HCT116 (cell line): ENCODE data around the gene STAMBP. TPM values are rescaled to one million over a fixed set of nuclear protein-coding genes. Genes with fewer than 3 reads are reported as not detected.

Experiments
- ATAC-seq: fragments of 200-7000 bp; cut with Tn5 transposase; 2 replicates; pipeline ENCODE4 v1.9.1; 2020; ENCODE audit warnings: mild to moderate bottlenecking, moderate library complexity
- BruUV-seq: library from RNA; stranded (reverse); fragments of 400-500 nt; replicated peaks from 2 replicates; lab custom pipeline; 2021; lab: Mats Ljungman, UMichigan
- CTCF ChIA-PET: fragments of 300-600 bp; sonication (Branson Sonifier 250); formaldehyde crosslinking; loops from one replicate; lab custom pipeline; 2021; ENCODE audit warnings: antibody characterized with exemption; lab: Charles Lee
- POLR2A ChIA-PET: fragments of 300-600, 350-600 bp; sonication (Branson Sonifier 250); formaldehyde crosslinking; loops from one replicate; lab custom pipeline; 2021; ENCODE audit warnings: antibody characterized with exemption; lab: Charles Lee
- RAD21 ChIA-PET, 2 experiments: fragments of 300-600 bp; sonication (Branson Sonifier 250); formaldehyde crosslinking; loops; one replicate each; lab custom pipeline; 2023; ENCODE audit warnings: low total read pairs in 2 of 2; ENCODE audit not compliant: uncharacterized antibody in 2 of 2, unreplicated experiment in 2 of 2, low non-redundant PET in 1 of 2; lab: Charles Lee
- DNase-seq: peaks from one replicate; pipeline ENCODE4 v3.0.0-alpha.2; 2010; ENCODE audit warnings: low read depth, low spot score
- H2AFZ ChIP-seq: fragments of 200-600 bp; shearing (Covaris generic), sonication (generic); 2 replicates; pipeline ENCODE4 v1.6.1; 2017; ENCODE audit warnings: low read depth, mixed run types, mixed read lengths, antibody characterized with exemption, low read length; ENCODE audit not compliant: poor library complexity, severe bottlenecking
- H3K27ac ChIP-seq: 2 replicates; pipeline ENCODE4 v1.5.1; 2012; ENCODE audit warnings: low read depth, low read length
- H3K27me3 ChIP-seq: fragments of 200-600 bp; sonication (generic); 2 replicates; pipeline ENCODE4 v1.6.1; 2016; ENCODE audit warnings: mixed run types, low read length, mixed read lengths; ENCODE audit not compliant: insufficient read depth
- H3K36me3 ChIP-seq, 2 experiments: fragments of 200-500 bp in 1 of 2; fragments of 200-600 bp in 1 of 2; sonication (Bioruptor generic) in 1 of 2; sonication (generic) in 1 of 2; 2 replicates each; pipeline versions ENCODE4 v1.5.1 to v1.6.1; 2014 to 2016; ENCODE audit warnings: low read length in 2 of 2, inconsistent platforms in 1 of 2, mixed read lengths in 1 of 2, mixed run types in 1 of 2; ENCODE audit not compliant: insufficient read depth in 2 of 2, control insufficient read depth in 1 of 2
- H3K4me1 ChIP-seq, 2 experiments: fragments of 200-600 bp in 1 of 2; sonication (generic) in 1 of 2; 2 replicates each; pipeline versions ENCODE4 v1.5.1 to v1.6.1; 2012 to 2017; ENCODE audit warnings: low read length in 2 of 2, inconsistent platforms in 1 of 2, mild to moderate bottlenecking in 1 of 2, mixed read lengths in 1 of 2, mixed run types in 1 of 2, moderate library complexity in 1 of 2; ENCODE audit not compliant: insufficient read depth in 2 of 2, control insufficient read depth in 1 of 2
- H3K4me2 ChIP-seq: fragments of 200-600 bp; sonication (generic); 2 replicates; pipeline ENCODE4 v1.6.1; 2017; ENCODE audit warnings: mixed run types, low read length, mixed read lengths
- H3K4me3 ChIP-seq, 2 experiments: fragments of 200-600 bp in 1 of 2; sonication (generic) in 1 of 2; replicated peaks in 1 of 2; 2 replicates each; pipeline ENCODE4 v1.5.1; 2011 to 2016; ENCODE audit warnings: low read length in 2 of 2, control low read depth in 1 of 2, low read depth in 1 of 2, mild to moderate bottlenecking in 1 of 2, mixed read lengths in 1 of 2, mixed run types in 1 of 2
- H3K79me2 ChIP-seq: fragments of 200-600 bp; sonication (generic); 2 replicates; pipeline ENCODE4 v1.6.1; 2017; ENCODE audit warnings: mild to moderate bottlenecking, mixed run types, low read length, moderate library complexity, mixed read lengths; ENCODE audit not compliant: insufficient read depth
- H3K9ac ChIP-seq: fragments of 200-600 bp; sonication (generic); 2 replicates; pipeline ENCODE4 v1.6.1; 2016; ENCODE audit warnings: low read length, mixed read lengths
- H3K9me2 ChIP-seq: fragments of 200-600 bp; sonication (generic), shearing (Covaris generic); 2 replicates; pipeline ENCODE4 v1.6.1; 2017; ENCODE audit warnings: mixed run types, mild to moderate bottlenecking, moderate library complexity; ENCODE audit not compliant: insufficient read depth
- H3K9me3 ChIP-seq, 2 experiments: fragments of 200-500 bp in 1 of 2; fragments of 200-600 bp in 1 of 2; sonication (Bioruptor generic) in 1 of 2; sonication (generic) in 1 of 2; 2 replicates each; pipeline ENCODE4 v1.6.1; 2014 to 2017; ENCODE audit warnings: low read length in 2 of 2, mixed read lengths in 2 of 2, inconsistent platforms in 1 of 2, low read depth in 1 of 2, mild to moderate bottlenecking in 1 of 2, mixed run types in 1 of 2, moderate library complexity in 1 of 2; ENCODE audit not compliant: control insufficient read depth in 1 of 2, insufficient read depth in 1 of 2
- H4K20me1 ChIP-seq: fragments of 200-600 bp; sonication (generic), shearing (Covaris generic); 2 replicates; pipeline ENCODE4 v1.6.1; 2017; ENCODE audit warnings: mixed run types, mild to moderate bottlenecking, moderate library complexity; ENCODE audit not compliant: insufficient read depth
- CEBPB ChIP-seq: IDR thresholded peaks from 2 replicates; pipeline ENCODE4 v1.6.1; 2012; ENCODE audit warnings: low read depth
- ELF1 ChIP-seq: IDR thresholded peaks from 2 replicates; pipeline ENCODE4 v1.6.1; 2012; ENCODE audit warnings: low read depth, borderline replicate concordance
- EZH2phosphoT487 ChIP-seq: fragments of 200-600 bp; IDR thresholded peaks from 2 replicates; pipeline ENCODE4 v1.6.1; 2018; ENCODE audit warnings: antibody characterized with exemption, borderline replicate concordance
- FOSL1 ChIP-seq: IDR thresholded peaks from 2 replicates; pipeline ENCODE4 v1.6.1; 2012; ENCODE audit warnings: low read depth
- JUND ChIP-seq: IDR thresholded peaks from 2 replicates; pipeline ENCODE4 v1.6.1; 2012
- SP1 ChIP-seq: IDR thresholded peaks from 2 replicates; pipeline ENCODE4 v1.6.1; 2012; ENCODE audit warnings: low read depth
- TCF7L2 ChIP-seq: IDR thresholded peaks from 2 replicates; pipeline ENCODE4 v1.7.0; 2011; ENCODE audit warnings: borderline replicate concordance, inconsistent platforms; ENCODE audit not compliant: insufficient read depth, insufficient read length; ENCODE audit errors: extremely low read depth
- YY1 ChIP-seq: IDR thresholded peaks from 2 replicates; pipeline ENCODE4 v1.6.1; 2011; ENCODE audit warnings: low read length, low read depth, moderate library complexity, mild to moderate bottlenecking; ENCODE audit not compliant: insufficient replicate concordance; ENCODE audit errors: extremely low read depth
- ZFX ChIP-seq: fragments of 450-650 bp; IDR thresholded peaks from 2 replicates; pipeline ENCODE4 v1.6.1; 2017
- intact Hi-C: fragments of 100-400 bp; cut with micrococcal nuclease; formaldehyde crosslinking; loops from 2 replicates; pipeline ENCODE4 v1.10.0; 2022
- total RNA-seq: library from RNA; stranded (reverse); gene quantifications from one replicate; pipeline ENCODE4 v1.2.1, GENCODE V29; 2021; ENCODE audit not compliant: unreplicated experiment

The STAMBP gene
- total RNA-seq, 1 experiment from 2014 or later: 45.2 TPM

- no peak for TF ChIP-seq SP1
- TF ChIP-seq ZFX: no peak
- no peak for TF ChIP-seq EZH2phosphoT487
- no peak for TF ChIP-seq TCF7L2
- no peak for TF ChIP-seq CEBPB
- TF ChIP-seq ELF1: no peak
Observed at GRCh38 chr2:73856214-73856613, 27.5 kb downstream of the STAMBP start (continued).

- Histone ChIP-seq H2AFZ (no peak overlapping the region), H4K20me1 (no peaks in the 10 kb centered on the region), H3K4me3 (no peak overlapping the region), H3K27me3 (no peaks in the 10 kb centered on the region), H3K4me2 (peak overlapping the region; percentile 18; the same call in 1 of the 2 replicates), H3K27ac (no peak overlapping the region), H3K4me1 (peaks cover 0 to 16% of the 10 kb centered on the region in 2 experiments; a peak in 2 of 4 replicates), H3K79me2 (no peaks in the 10 kb centered on the region), H3K9me2 (no peaks in the 10 kb centered on the region), H3K9me3 (no peaks in the 10 kb centered on the region), H3K9ac (no peak overlapping the region), H3K36me3 (peaks cover 15 to 34% of the 10 kb centered on the region in 2 experiments)
- RAD21 ChIA-PET: no interaction called here
- intact Hi-C loops: no loop called here
- DNase-seq (peak; percentile 37), ATAC-seq (peak; percentile 85)
- no peak for TF ChIP-seq YY1
- TF ChIP-seq SP1: 0 out of 2 replicates have a peak, but pooled peaks have one; percentile 15
- peak; percentile 70 for TF ChIP-seq JUND
- no peak for TF ChIP-seq ELF1
- TF ChIP-seq FOSL1: peak; percentile 80
- POLR2A ChIA-PET: no interaction called here
- CTCF ChIA-PET: no interaction called here
- no TSS peak for BruUV-seq
Observed at GRCh38 chr2:73859721-73860586, 31.2 kb downstream of the STAMBP start.
